Vagina (tissue), 2 donors: ENCODE measurements around the gene KCNQ4.

Experiments
- POLR2A ChIP-seq, 2 donors: fragments of 450-650 bp; IDR thresholded peaks; one replicate each; pipeline ENCODE4 v1.6.1; 2017; ENCODE audit warnings: antibody characterized with exemption in 2 of 2, mild to moderate bottlenecking in 2 of 2, moderate library complexity in 2 of 2
- POLR2AphosphoS5 ChIP-seq, 2 donors: sonication (generic); formaldehyde crosslinking; IDR thresholded peaks; one replicate each; pipeline ENCODE4 v1.9.0; 2017; ENCODE audit warnings: antibody characterized with exemption in 2 of 2, mild to moderate bottlenecking in 2 of 2, low read depth in 1 of 2; ENCODE audit not compliant: insufficient read depth in 1 of 2
- TF ChIP-seq, protein P1 (sequence below), 3 experiments: fragments of 450-650 bp in 2 of 3; fragments of 200-600 bp in 1 of 3; sonication (generic) in 1 of 3; IDR thresholded peaks; one replicate each; pipeline ENCODE4 v1.5.1; 2017 to 2019; ENCODE audit warnings: antibody characterized with exemption in 3 of 3, mild to moderate bottlenecking in 2 of 3, moderate library complexity in 2 of 3

DNA sequence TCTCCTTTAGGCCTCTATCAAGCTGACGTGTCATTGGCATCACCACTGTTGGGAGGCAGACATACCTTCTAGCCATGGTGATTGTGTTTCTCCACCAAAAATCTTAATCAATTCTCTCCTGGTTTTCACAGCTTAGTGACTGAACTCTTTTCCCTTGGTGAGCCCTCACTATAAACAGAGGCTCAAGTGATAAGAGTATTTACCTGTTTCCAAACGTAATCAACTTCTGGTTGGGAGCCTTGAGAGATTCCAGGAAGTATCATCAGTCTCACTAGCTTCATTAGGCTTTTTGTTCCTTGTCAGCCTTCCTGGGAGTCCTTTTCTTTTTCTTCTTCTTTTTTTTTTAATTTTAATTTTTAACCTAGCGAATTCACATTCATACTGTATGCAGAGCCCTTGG lies 33.8 kb upstream of the KCNQ4 start:
- TF ChIP-seq, protein P1, sequence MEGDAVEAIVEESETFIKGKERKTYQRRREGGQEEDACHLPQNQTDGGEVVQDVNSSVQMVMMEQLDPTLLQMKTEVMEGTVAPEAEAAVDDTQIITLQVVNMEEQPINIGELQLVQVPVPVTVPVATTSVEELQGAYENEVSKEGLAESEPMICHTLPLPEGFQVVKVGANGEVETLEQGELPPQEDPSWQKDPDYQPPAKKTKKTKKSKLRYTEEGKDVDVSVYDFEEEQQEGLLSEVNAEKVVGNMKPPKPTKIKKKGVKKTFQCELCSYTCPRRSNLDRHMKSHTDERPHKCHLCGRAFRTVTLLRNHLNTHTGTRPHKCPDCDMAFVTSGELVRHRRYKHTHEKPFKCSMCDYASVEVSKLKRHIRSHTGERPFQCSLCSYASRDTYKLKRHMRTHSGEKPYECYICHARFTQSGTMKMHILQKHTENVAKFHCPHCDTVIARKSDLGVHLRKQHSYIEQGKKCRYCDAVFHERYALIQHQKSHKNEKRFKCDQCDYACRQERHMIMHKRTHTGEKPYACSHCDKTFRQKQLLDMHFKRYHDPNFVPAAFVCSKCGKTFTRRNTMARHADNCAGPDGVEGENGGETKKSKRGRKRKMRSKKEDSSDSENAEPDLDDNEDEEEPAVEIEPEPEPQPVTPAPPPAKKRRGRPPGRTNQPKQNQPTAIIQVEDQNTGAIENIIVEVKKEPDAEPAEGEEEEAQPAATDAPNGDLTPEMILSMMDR (IDR thresholded peaks at IDR 0.05) = no peak
- TF ChIP-seq POLR2AphosphoS5 (IDR thresholded peaks at IDR 0.05; ENCODE audit: insufficient read depth in 1 of 2, low read depth in 1 of 2) = no peak
- no peak for TF ChIP-seq POLR2A (IDR thresholded peaks at IDR 0.05)
